Colonic mucosa (tissue), 4 donors: ENCODE results near the gene RPL14. TPM values are rescaled to one million over a fixed set of nuclear protein-coding genes. Genes with fewer than 3 reads are reported as not detected.

ENCODE experiments used
- DNase-seq: peaks from one replicate; pipeline ENCODE4 v3.0.0-alpha.2; 2020
- H3K27ac ChIP-seq: fragments of 200-600 bp; one replicate; pipeline ENCODE4 v1.8.0; 2021
- H3K27me3 ChIP-seq: fragments of 200-600 bp; one replicate; pipeline ENCODE4 v1.8.0; 2021
- H3K36me3 ChIP-seq: fragments of 200-600 bp; one replicate; pipeline ENCODE4 v1.8.0; 2021
- H3K4me1 ChIP-seq: fragments of 200-600 bp; one replicate; pipeline ENCODE4 v1.8.0; 2021; ENCODE audit warnings: mild to moderate bottlenecking
- H3K4me3 ChIP-seq: fragments of 200-600 bp; one replicate; pipeline ENCODE4 v1.8.0; 2021
- H3K9ac ChIP-seq, 2 donors: one replicate each; pipeline ENCODE4 v1.7.0; 2013; ENCODE audit warnings: control low read depth in 2 of 2, low read depth in 2 of 2, low read length in 2 of 2
- H3K9me3 ChIP-seq: fragments of 200-600 bp; one replicate; pipeline ENCODE4 v1.8.0; 2021
- intact Hi-C: fragments of 100-400 bp; cut with DNase I; formaldehyde crosslinking; loops from one replicate; pipeline ENCODE4 v1.14.1; 2022
- total RNA-seq, 2 donors: library from RNA; stranded (reverse); fragmentation: NEBNext Ultra II Directional in 1 of 2; extraction: Animal tissue kit (Norgen Biotek cat#: 25700) in 1 of 2; gene quantifications; one replicate each; pipeline ENCODE4 v1.2.1, GENCODE V29; 2021
- TF ChIP-seq, protein P1 (sequence below): fragments of 200-600 bp; IDR thresholded peaks from one replicate; pipeline ENCODE4 v1.8.0; 2022; ENCODE audit warnings: antibody characterized with exemption, mild to moderate bottlenecking
- donor health status: healthy.
- donor health status: DM: no; HTN: no; CAD: no.
- donor health status: DM: no; HTN: no; CAD: no.

Gene RPL14
- total RNA-seq, 2 donors from 2014 or later: 1,699 to 1,906 TPM

DNA sequence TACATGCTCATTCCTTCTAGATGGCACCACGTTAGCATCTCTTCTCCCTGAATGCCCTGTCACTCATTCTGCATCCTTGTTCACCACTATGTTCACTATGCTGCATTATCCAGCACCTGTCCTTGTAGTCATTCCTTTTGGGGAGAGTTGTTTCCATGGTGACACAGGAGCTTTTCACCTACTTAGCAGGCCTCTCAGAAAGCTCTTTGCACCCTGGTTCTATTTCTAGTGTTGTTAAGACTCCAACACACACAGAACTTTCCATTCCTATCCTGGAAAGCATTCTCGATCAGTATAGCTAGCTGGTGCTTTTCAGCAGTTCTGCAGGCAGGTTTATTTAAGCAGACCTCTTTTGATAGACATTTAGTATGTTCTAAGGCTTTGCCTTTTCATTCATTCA, 6.7 kb upstream of the RPL14 start:
- H3K4me3 ChIP-seq: no peak overlapping the region
- H3K27ac ChIP-seq: no peak overlapping the region
- intact Hi-C loops: loop anchor here (10.0 kb wide), 1 partner anchor 74 kb away; the partner anchor contains the start of gene ZNF621
- H3K36me3 ChIP-seq: no peaks in the 10 kb centered on the region
- H3K9ac ChIP-seq: no peak overlapping the region
- no peaks in the 10 kb centered on the region for H3K9me3 ChIP-seq
- TF ChIP-seq, protein P1, sequence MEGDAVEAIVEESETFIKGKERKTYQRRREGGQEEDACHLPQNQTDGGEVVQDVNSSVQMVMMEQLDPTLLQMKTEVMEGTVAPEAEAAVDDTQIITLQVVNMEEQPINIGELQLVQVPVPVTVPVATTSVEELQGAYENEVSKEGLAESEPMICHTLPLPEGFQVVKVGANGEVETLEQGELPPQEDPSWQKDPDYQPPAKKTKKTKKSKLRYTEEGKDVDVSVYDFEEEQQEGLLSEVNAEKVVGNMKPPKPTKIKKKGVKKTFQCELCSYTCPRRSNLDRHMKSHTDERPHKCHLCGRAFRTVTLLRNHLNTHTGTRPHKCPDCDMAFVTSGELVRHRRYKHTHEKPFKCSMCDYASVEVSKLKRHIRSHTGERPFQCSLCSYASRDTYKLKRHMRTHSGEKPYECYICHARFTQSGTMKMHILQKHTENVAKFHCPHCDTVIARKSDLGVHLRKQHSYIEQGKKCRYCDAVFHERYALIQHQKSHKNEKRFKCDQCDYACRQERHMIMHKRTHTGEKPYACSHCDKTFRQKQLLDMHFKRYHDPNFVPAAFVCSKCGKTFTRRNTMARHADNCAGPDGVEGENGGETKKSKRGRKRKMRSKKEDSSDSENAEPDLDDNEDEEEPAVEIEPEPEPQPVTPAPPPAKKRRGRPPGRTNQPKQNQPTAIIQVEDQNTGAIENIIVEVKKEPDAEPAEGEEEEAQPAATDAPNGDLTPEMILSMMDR: no peak
- H3K4me1 ChIP-seq: no peaks in the 10 kb centered on the region
- H3K27me3 ChIP-seq: no peaks in the 10 kb centered on the region
- no peak for DNase-seq

DNA sequence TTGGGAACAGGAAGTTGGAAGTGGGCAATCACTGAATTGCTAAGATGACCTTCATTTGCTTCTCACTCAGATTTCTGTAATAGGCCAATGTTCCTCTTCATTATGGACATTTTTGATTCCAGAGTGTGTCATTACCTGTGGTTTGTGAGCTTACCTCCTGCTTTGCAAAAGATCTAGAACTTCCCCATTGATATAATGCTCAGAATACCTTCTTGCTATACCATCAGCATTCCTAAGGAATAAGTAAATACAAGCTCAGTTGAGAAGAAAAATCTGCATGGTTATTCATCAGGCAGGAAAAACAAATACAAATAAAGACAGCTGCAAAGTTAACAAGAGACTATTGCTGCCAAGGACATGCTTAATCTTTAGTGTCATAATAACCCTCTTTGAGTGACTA, 5.6 kb upstream of the RPL14 start:
- peaks cover 4% of the 10 kb centered on the region for H3K4me1 ChIP-seq
- no peak overlapping the region for H3K4me3 ChIP-seq
- H3K9me3 ChIP-seq: no peaks in the 10 kb centered on the region
- DNase-seq: no peak
- intact Hi-C loops: loop anchor here (10.0 kb wide), 1 partner anchor 73 kb away; the partner anchor contains the start of gene ZNF621
- no peaks in the 10 kb centered on the region for H3K36me3 ChIP-seq
- no peaks in the 10 kb centered on the region for H3K27me3 ChIP-seq
- H3K9ac ChIP-seq: no peak overlapping the region
- TF ChIP-seq, protein P1: no peak
- no peak overlapping the region for H3K27ac ChIP-seq

DNA sequence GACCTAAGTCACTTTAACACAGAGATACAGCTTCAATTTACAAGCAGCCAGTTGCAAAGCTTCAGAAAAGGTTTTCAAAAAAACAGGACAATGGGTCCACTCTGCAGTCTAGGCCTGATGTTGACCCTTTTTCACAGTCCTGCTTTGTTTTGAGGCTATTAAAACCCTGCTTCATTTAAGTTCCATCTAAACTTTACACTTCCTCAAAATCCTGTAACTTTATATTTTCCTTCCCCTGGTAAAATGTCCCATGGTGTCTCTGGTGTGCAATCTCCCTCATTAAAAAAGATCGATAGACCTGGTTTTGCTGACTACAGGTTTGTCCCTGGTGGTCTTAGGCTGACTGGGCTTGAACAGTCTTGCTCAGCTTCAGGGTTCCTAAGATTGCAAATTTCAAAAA, 5.1 kb upstream of the RPL14 start:
- TF ChIP-seq, protein P1: no peak
- Histone ChIP-seq H3K9ac (peak overlapping the region in 1 of 2 donors; percentile 87), H3K27me3 (no peaks in the 10 kb centered on the region), H3K9me3 (no peaks in the 10 kb centered on the region), H3K4me3 (peak overlapping the region; percentile 58), H3K36me3 (no peaks in the 10 kb centered on the region), H3K4me1 (peaks cover 5% of the 10 kb centered on the region), H3K27ac (no peak overlapping the region)
- intact Hi-C loops: loop anchor here (10.0 kb wide), 1 partner anchor 73 kb away; the partner anchor contains the start of gene ZNF621
- no peak for DNase-seq

DNA sequence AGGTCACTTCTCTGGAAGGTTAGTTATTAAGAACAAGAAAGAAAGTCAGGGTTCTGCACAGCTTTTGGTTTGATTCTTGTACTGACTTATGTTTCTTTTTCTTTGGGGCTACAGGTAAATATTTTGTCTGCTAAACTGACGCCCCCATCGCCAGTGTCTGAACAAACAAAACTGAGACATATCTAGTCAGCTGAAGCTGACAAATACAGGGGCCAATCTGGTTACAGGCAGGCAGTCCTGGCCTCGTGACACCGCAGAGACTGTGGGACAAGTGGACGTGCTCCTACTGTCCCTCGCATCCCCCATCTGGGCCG, 4.6 kb upstream of the RPL14 start:
- intact Hi-C loops: loop anchor here (10.0 kb wide), 1 partner anchor 72 kb away; the partner anchor contains the start of gene ZNF621

DNA sequence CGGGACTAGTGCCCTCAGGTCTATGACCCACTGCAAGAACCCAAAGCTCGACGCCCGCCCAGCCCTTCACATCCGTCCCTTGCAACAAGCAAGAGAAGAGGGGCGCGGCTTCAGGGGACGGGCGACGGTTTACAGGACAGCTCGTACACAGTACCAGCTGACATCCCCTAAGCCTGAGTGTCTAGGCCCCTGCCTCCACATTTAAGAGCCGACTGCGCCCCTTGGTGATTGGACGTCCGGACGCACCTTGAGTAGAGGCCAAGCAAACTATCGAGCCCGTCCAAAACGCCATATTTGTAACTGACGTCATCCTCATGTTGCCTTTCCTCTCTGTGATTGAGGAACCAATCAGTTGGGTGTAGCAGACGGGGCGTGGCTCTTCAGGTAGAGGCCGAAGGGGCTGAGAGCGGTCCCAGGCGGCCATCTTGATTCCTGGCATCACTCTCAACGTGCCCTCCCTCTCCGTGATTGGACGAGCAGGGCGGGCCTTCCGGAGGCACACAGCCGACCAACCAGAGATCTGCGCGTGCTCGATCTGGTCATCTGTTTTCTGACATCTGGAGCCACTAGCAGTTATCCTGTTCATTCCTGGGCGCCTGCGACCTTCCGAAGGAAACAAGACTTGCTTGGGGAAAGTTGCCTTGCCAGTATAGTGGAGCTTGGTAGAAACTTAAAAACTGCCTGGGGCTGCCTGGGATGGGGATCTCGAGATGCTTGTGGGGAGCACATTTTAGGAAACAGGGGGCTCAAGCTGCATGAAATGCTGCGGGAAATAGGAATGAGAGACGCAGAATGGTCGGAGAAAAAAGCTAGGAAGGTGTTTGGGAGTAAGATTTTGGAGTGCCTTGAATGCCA, 4.0 kb upstream of the RPL14 start:
- peaks cover 5% of the 10 kb centered on the region for H3K4me1 ChIP-seq
- TF ChIP-seq, protein P1: no peak
- H3K4me3 ChIP-seq: peak overlapping the region; percentile 58
- intact Hi-C loops: loop anchor here (10.0 kb wide), 1 partner anchor 72 kb away; the partner anchor contains the start of gene ZNF621
- H3K27me3 ChIP-seq: no peaks in the 10 kb centered on the region
- no peaks in the 10 kb centered on the region for H3K36me3 ChIP-seq
- H3K9ac ChIP-seq: peak overlapping the region; percentile 87 to 91
- H3K27ac ChIP-seq: peak overlapping the region; percentile 89
- peak; percentile 98 for DNase-seq
- H3K9me3 ChIP-seq: no peaks in the 10 kb centered on the region

More for the DNA sequence above, 4.6 kb upstream of the RPL14 start:
- TF ChIP-seq, protein P1: no peak
- Histone ChIP-seq H3K9ac (peak overlapping the region; percentile 87 to 91), H3K27me3 (no peaks in the 10 kb centered on the region), H3K4me1 (peaks cover 5% of the 10 kb centered on the region), H3K36me3 (no peaks in the 10 kb centered on the region), H3K9me3 (no peaks in the 10 kb centered on the region), H3K27ac (peak overlapping the region; percentile 89), H3K4me3 (peak overlapping the region; percentile 58)
- DNase-seq: no peak
